Epithelial cell of proximal tubule (primary cell): ENCODE data around the gene CELF5. TPM values are rescaled to one million over a fixed set of nuclear protein-coding genes. Genes with fewer than 3 reads are reported as not detected.
"Not testable (repeated sequence)": the region's sequence is repeated elsewhere in the genome, so short reads cannot be mapped to it uniquely, and the experiment has no call there.

Source experiments
- DNase-seq: peaks from one replicate; pipeline ENCODE4 v3.0.0-alpha.2; 2011; ENCODE audit warnings: low read depth
- H3K4me3 ChIP-seq: 2 replicates; pipeline ENCODE4 v1.5.1; 2011; ENCODE audit warnings: low read depth, mild to moderate bottlenecking, low read length
- total RNA-seq: library from RNA; depleted of rRNA; stranded (reverse); fragments of >200 nt; gene quantifications from 2 replicates; pipeline ENCODE4 v1.2.3, GENCODE V29; 2015
- TF ChIP-seq, protein P1 (sequence below): conservative IDR thresholded peaks from 2 replicates; pipeline ENCODE4 v1.5.1; 2012; ENCODE audit warnings: low read depth, mild to moderate bottlenecking, low read length

The CELF5 gene
- total RNA-seq, 1 donor from 2014 or later, result not detected

DNA sequence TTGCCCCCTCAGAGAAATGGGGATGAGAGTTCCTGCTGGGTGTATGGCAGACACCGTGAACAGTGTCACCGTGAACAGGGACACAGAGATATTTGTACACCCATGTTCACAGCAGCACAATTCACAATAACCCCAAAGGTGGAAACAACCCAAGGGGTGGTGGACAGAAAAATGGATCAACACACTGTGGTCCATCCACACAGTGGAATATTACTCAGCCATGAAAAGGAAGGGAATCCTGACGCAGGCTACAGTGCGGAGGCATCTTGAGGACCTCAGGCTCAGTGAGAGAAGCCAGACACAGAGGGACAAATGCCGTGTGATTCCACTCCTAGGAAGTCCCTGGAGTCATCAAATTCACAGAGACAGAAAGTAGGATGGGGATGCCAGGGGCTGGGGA, 7.6 kb upstream of the CELF5 start:
- TF ChIP-seq, protein P1, sequence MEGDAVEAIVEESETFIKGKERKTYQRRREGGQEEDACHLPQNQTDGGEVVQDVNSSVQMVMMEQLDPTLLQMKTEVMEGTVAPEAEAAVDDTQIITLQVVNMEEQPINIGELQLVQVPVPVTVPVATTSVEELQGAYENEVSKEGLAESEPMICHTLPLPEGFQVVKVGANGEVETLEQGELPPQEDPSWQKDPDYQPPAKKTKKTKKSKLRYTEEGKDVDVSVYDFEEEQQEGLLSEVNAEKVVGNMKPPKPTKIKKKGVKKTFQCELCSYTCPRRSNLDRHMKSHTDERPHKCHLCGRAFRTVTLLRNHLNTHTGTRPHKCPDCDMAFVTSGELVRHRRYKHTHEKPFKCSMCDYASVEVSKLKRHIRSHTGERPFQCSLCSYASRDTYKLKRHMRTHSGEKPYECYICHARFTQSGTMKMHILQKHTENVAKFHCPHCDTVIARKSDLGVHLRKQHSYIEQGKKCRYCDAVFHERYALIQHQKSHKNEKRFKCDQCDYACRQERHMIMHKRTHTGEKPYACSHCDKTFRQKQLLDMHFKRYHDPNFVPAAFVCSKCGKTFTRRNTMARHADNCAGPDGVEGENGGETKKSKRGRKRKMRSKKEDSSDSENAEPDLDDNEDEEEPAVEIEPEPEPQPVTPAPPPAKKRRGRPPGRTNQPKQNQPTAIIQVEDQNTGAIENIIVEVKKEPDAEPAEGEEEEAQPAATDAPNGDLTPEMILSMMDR, result no peak
- no peak overlapping the region for H3K4me3 ChIP-seq
- no peak for DNase-seq

DNA sequence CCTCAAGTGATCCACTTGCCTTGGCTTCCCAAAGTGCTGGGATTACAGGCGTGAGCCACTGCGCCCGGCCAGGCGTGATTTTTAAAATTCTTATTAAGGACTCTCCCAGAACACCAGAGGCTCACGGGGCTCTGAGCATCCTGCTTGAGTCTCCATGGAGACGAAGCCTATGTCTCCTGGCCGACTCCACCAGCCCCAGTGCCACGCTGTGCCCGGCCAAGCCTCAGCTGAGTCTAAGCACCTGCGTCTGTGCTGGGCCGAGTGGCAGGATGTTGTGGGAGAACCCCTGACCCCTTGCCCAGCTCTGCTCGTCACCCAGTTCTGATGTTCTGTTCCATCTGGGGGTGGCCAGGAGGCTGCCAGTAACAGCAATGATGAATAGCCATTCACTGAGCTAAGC, 3.9 kb upstream of the CELF5 start:
- no peak overlapping the region for H3K4me3 ChIP-seq
- DNase-seq, result no peak
- TF ChIP-seq, protein P1, result no peak

- H3K4me3 ChIP-seq, DNase-seq: not testable (repeated sequence)
Measured at GRCh38 chr19:3221576-3221975, 2.9 kb upstream of the CELF5 start.

DNA sequence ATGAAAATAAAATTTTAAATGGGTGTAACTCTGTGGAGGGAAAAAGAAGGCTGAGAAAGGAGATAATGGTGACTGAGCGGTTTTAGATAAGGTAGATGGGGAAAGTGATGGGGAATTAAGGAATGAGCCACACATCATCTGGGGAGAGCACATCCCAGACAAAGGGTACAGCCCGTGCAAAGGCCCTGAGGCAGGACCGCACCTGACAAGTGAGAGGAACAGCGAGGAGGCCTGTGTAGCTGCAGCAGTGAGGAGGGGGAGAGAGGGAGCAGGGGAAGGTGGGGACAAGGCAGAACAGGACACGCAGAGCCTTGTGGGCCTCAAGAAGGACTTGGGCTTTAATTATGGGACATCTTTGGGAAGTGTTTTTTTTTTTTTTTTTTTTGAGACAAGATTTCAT, 1.8 kb upstream of the CELF5 start:
- no peak for DNase-seq
- no peak overlapping the region for H3K4me3 ChIP-seq
- TF ChIP-seq, protein P1, result no peak

DNA sequence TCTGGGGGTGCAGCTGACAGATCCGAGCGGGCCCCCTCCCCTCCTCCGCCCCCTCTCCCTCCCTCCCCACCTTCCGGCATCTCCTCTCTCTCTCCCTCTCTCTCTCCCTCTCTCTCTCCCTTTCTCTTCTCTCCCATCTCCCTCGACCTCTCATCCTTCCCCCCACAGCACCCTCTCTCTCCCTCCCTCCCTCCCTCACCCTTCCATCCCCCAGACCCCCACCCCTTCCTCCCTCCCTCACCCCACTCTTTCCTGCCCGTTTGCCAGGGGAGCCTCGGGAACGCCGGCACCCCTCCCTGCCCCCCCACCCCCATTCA, 666 bp downstream of the CELF5 start:
- DNase-seq, result no peak
- H3K4me3 ChIP-seq, result no peak overlapping the region
- TF ChIP-seq, protein P1, result no peak

GRCh38 chr19:3225677-3226093, 1.2 kb downstream of the CELF5 start:
- H3K4me3 ChIP-seq, result no peak overlapping the region
- no peak for DNase-seq
- TF ChIP-seq, protein P1, result no peak

DNA sequence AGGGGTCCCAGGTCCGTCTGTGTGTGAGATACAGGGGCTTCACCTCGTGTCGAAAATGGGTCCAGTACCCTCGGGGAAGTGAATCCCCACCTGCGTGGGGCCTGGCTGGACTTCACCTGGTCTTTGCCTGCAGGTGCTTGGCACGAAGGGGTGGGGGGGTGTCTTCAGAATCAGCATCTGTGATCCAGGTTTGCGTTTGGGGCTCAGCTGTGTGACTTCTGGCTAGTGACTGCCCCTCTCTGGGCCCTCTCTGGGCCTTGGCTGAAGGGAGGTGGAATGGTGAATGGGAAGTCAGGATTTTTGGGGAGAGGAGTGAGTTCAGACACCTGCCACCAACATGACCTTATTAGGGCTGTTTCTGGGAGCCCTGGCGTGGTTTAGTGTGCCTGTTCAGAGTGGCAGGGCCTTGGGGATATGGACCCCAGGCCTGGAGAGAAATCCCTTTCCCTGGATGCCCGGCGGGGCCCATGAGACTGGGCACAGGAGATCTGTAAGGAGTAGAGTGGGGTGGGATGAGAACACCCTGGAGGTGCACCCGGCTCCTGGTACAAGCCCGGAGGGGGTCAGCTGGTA, 2.7 kb downstream of the CELF5 start:
- H3K4me3 ChIP-seq, result no peak overlapping the region
- DNase-seq, result no peak
- TF ChIP-seq, protein P1, result no peak
